Aorta (tissue), 5 donors: ENCODE data around the gene NFATC1. TPM values are rescaled to one million over a fixed set of nuclear protein-coding genes. Genes with fewer than 3 reads are reported as not detected.
A peak's percentile ranks its signal among the peaks of the same experiment; 100 is the strongest.
"Not testable (repeated sequence)": the region's sequence is repeated elsewhere in the genome, so short reads cannot be mapped to it uniquely, and the experiment has no call there.

Experiments used
- ATAC-seq: fragments of 200-7000 bp; cut with Tn5 transposase; one replicate; pipeline ENCODE4 v1.9.1; 2022; ENCODE audit warnings: moderate library complexity; ENCODE audit not compliant: low FRiP score
- DNase-seq, 2 donors: peaks; one replicate each; pipeline ENCODE4 v3.0.0-alpha.2; 2020
- H3K27ac ChIP-seq, 2 donors: one replicate each; pipeline ENCODE4 v1.5.1; 2013; ENCODE audit warnings: low read length in 2 of 2, mild to moderate bottlenecking in 2 of 2, moderate library complexity in 2 of 2, control low read depth in 1 of 2, inconsistent platforms in 1 of 2, low read depth in 1 of 2
- H3K27me3 ChIP-seq, 2 donors: one replicate each; pipeline ENCODE4 v1.6.1; 2013; ENCODE audit warnings: control low read depth in 1 of 2, low read length in 1 of 2, mild to moderate bottlenecking in 1 of 2, moderate library complexity in 1 of 2; ENCODE audit not compliant: insufficient read depth in 2 of 2, control insufficient read depth in 1 of 2
- H3K36me3 ChIP-seq, 2 donors: one replicate each; pipeline ENCODE4 v1.6.1; 2013; ENCODE audit warnings: control low read depth in 1 of 2, low read length in 1 of 2, mild to moderate bottlenecking in 1 of 2; ENCODE audit not compliant: insufficient read depth in 2 of 2, control insufficient read depth in 1 of 2
- H3K4me1 ChIP-seq, 2 donors: one replicate each; pipeline ENCODE4 v1.6.1; 2013; ENCODE audit warnings: low read length in 2 of 2, control low read depth in 1 of 2, mild to moderate bottlenecking in 1 of 2, moderate library complexity in 1 of 2; ENCODE audit not compliant: insufficient read depth in 2 of 2, control insufficient read depth in 1 of 2
- H3K4me3 ChIP-seq, 2 donors: one replicate each; pipeline ENCODE4 v1.5.1; 2013; ENCODE audit warnings: low read length in 2 of 2, control low read depth in 1 of 2, mild to moderate bottlenecking in 1 of 2
- H3K9me3 ChIP-seq: one replicate; pipeline ENCODE4 v1.6.1; 2013; ENCODE audit warnings: mild to moderate bottlenecking, low read length; ENCODE audit not compliant: control insufficient read depth
- WGBS, 2 donors: extraction: QIAGEN DNeasy Blood & Tissue Kit; methylation state at CpG; one replicate each; pipeline ENCODE4 v1.1.7; 2013; 5-methylcytosine and 5-hydroxymethylcytosine counted together
- intact Hi-C, 2 donors: fragments of 100-400 bp; cut with DNase I; formaldehyde crosslinking; loops; one replicate each; pipeline versions ENCODE4 v1.14.2 to v1.15.0; 2022
- polyA plus RNA-seq, 2 donors: library from polyadenylated mRNA; stranded (reverse); fragments of 200-250 nt; gene quantifications; one replicate each; pipeline ENCODE4 v1.2.3, GENCODE V29; 2013
- total RNA-seq, 2 donors: library from RNA; stranded (reverse); fragmentation: NEBNext Ultra II Directional; extraction: Animal tissue kit (Norgen Biotek cat#: 25700); gene quantifications; one replicate each; pipeline ENCODE4 v1.2.1, GENCODE V29; 2021
- donor health status: healthy with polysubstance abuse.
- donor health status: Bipolar disorder and iron deficiency.
- donor health status: DM: no; HTN: no; CAD: no.
- donor health status: DM: no; HTN: no; CAD: no.
- donor health status: DM: yes; HTN: yes; CAD: no.

Gene NFATC1
- total and polyA plus RNA-seq, 4 donors, result 2.0 to 39.2 (median 22.2) TPM

DNA sequence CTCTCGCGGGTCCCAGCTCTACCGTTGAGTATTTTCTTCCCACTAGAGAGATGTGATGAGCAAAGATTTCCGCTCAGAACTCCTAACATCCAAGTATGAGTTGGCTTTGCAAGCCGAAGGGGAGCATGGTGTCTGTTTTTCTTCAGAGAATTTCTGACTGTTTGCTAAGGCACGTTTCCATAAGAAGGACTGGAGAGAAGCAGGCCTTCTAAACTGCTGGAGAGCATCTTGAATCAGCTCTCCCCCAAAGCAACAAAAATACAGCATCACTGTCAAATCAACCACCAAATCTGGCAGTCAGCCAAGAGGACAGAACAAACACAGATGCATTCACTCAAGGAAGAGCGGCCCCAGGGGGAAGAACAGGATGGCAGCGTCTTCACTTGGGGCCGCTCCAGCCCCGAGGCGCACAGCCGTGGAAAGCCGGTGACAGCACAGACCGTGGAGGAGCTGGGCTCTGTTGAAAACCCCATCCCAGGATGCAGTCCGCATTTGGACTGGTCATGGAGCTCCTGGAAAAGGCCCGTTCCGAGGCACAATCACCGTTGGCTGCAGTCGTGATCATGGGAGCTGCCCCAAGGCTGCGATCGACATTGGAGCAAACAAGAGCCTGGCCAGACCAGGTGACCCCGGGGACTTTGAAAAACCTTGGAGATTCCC lies 101.4 kb downstream of the NFATC1 start:
- Histone ChIP-seq H3K4me1 (no peaks in the 10 kb centered on the region), H3K4me3 (no peak overlapping the region), H3K9me3 (no peaks in the 10 kb centered on the region), H3K36me3 (no peaks in the 10 kb centered on the region), H3K27me3 (no peaks in the 10 kb centered on the region), H3K27ac (no peak overlapping the region)
- DNase-seq (peak; percentile 33 to 51), ATAC-seq (no peak)
- 84 to 87% methylated on average over 22 of the region's 22 CpGs for WGBS, 2 donors
- intact Hi-C loops, result no loop called here

GRCh38 chr18:79497638-79498081 lies 101.9 kb downstream of the NFATC1 start:
- ATAC-seq (no peak), DNase-seq (no peak)
- Histone ChIP-seq H3K4me3 (no peak overlapping the region), H3K27me3 (no peaks in the 10 kb centered on the region), H3K36me3 (no peaks in the 10 kb centered on the region), H3K27ac (no peak overlapping the region), H3K9me3 (no peaks in the 10 kb centered on the region), H3K4me1 (no peaks in the 10 kb centered on the region)
- whole genome bisulfite sequencing, 2 donors, result 89 to 94% methylated on average over 4 of the region's 4 CpGs
- intact Hi-C loops, result no loop called here

DNA sequence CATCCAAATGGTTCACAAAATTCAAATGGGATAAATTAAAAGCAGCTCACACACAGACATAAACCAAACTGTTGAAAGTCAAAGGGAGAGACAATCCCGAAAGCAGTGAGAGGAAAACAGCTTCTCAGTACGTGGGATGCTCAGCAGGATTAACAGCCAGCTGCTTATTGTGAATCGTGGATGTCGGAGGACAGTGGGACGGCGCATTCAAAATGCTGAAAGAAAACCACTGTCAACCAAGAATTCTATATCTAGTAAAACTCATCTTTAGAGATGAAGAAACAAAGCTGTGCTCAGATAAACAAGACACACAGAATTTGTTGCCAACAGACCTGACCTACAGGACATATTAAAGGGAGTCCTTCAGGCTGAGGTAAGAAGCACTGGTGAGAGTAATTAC lies 102.9 kb downstream of the NFATC1 start:
- no peaks in the 10 kb centered on the region for H3K9me3 ChIP-seq
- intact Hi-C loops, result no loop called here
- DNase-seq (peak in 1 of 2 donors; percentile 9), ATAC-seq (no peak)
- H3K36me3 ChIP-seq, result no peaks in the 10 kb centered on the region
- no peak overlapping the region for H3K27ac ChIP-seq
- WGBS, 2 donors, result 96 to 97% methylated on average over 6 of the region's 6 CpGs
- H3K4me1 ChIP-seq, result no peaks in the 10 kb centered on the region
- no peak overlapping the region for H3K4me3 ChIP-seq
- no peaks in the 10 kb centered on the region for H3K27me3 ChIP-seq

GRCh38 chr18:79501006-79501405 lies 105.3 kb downstream of the NFATC1 start:
- intact Hi-C loops, result no loop called here

DNA sequence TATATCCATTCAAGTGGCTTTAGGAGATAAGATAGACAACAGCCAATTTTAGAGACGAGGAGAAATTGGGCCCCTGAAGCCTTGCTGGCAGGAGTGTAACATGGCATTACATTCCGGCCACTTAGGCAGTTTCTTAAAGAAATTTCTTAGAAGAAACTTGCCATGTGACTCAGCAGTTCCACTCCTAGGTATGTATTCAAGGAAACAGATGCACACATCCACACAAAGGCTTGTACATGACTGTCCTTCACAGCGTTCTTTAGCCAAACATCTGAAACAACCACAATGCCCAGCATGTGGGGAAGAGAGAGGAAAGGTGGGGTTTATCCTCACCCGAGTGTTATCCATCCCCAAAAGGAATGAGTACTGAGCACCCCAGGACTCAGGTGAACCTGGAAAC lies 107.1 kb downstream of the NFATC1 start:
- Histone ChIP-seq H3K27ac (no peak overlapping the region), H3K36me3 (no peaks in the 10 kb centered on the region), H3K9me3 (no peaks in the 10 kb centered on the region), H3K4me1 (no peaks in the 10 kb centered on the region), H3K4me3 (no peak overlapping the region), H3K27me3 (no peaks in the 10 kb centered on the region)
- intact Hi-C loops, result no loop called here
- WGBS, 2 donors, result 85 to 87% methylated on average over 4 of the region's 4 CpGs
- ATAC-seq, result no peak
- DNase-seq, result no peak

More at GRCh38 chr18:79501006-79501405, 105.3 kb downstream of the NFATC1 start:
- Histone ChIP-seq H3K36me3 (no peaks in the 10 kb centered on the region), H3K9me3 (no peaks in the 10 kb centered on the region), H3K4me3 (no peak overlapping the region), H3K27ac (no peak overlapping the region), H3K27me3 (no peaks in the 10 kb centered on the region), H3K4me1 (no peaks in the 10 kb centered on the region)
- ATAC-seq (no peak), DNase-seq (no peak)
- 94 to 96% methylated on average over 4 of the region's 4 CpGs for WGBS, 2 donors

DNA sequence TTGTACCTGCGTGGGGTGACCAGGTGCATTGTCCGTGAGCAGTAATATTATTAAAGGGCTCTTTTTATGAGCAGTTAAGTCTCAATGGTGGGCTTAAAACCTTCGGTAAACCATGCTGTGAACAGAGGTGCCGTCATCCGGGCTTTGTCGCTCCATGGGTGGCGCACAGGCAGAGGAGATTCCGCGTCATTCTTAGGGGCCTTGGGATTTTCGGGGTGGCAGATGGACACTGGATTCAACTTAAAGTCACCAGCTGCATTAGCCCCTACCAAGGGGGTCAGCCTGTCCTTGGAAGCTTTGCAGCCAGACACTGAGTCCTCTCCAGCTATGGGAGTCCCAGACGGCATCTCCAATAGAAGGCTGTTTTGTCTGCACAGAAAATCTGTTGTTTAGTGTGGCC lies 107.7 kb downstream of the NFATC1 start:
- peak; percentile 12 to 35 for DNase-seq
- Histone ChIP-seq H3K27ac (no peak overlapping the region), H3K4me3 (no peak overlapping the region), H3K27me3 (no peaks in the 10 kb centered on the region), H3K4me1 (no peaks in the 10 kb centered on the region), H3K9me3 (no peaks in the 10 kb centered on the region), H3K36me3 (no peaks in the 10 kb centered on the region)
- ATAC-seq, result no peak
- WGBS, 2 donors, result 98% methylated on average over 11 of the region's 11 CpGs
- intact Hi-C loops, result no loop called here

DNA sequence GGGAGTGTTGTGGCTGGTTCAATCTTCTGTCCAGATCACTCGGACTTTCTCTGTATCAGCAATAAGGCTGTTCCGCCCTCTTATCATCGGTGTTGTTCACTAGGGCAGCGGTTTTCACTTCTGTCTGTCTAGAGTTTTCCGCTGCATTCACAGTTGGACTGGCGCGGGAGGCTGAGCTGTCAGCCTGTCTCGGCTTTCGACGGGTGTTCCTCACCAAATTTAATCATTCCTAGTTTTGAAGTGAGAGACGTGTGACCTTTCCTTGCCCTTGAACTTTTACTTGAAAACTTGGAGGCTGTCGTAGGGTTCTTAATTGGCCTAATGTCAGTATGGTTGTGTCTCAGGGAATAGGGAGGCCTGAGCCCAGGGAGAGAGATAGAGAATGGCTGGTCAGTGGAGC lies 108.3 kb downstream of the NFATC1 start:
- Histone ChIP-seq H3K27me3 (no peaks in the 10 kb centered on the region), H3K27ac (no peak overlapping the region), H3K36me3 (no peaks in the 10 kb centered on the region), H3K4me3 (no peak overlapping the region), H3K4me1 (no peaks in the 10 kb centered on the region), H3K9me3 (no peaks in the 10 kb centered on the region)
- DNase-seq, result peak; percentile 12 to 19
- no peak for ATAC-seq
- 92 to 99% methylated on average over 12 of the region's 12 CpGs for WGBS, 2 donors
- intact Hi-C loops, result no loop called here

DNA sequence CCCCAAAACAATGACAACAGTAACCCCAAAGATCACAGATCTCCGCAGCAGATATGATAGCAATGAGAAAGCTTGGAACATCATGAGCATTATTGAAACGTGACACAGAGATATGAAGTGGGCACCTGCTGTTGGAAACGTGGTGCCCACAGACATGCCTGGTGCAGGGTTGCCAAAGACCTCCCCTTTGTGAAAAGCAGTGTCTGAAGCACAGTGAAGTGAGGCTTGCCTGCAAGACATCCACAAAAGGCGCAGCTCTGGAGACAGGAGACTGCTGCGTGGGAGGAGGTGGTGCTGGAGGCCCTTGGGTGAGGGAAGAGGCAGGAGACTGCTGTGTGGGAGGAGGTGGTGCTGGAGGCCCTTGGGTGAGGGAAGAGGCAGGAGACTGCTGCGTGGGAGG lies 108.8 kb downstream of the NFATC1 start:
- 75 to 91% methylated on average over 5 of the region's 6 CpGs for WGBS, 2 donors

GRCh38 chr18:79505465-79505864 lies 109.7 kb downstream of the NFATC1 start:
- H3K9me3 ChIP-seq, H3K27ac ChIP-seq, H3K4me3 ChIP-seq, H3K36me3 ChIP-seq, H3K27me3 ChIP-seq, H3K4me1 ChIP-seq, ATAC-seq: not testable (repeated sequence)
- 99 to 100% methylated on average over 2 to 3 of the region's 3 CpGs for WGBS, 2 donors
- DNase-seq, result peak in 1 of 2 donors; percentile 19
- intact Hi-C loops, result loop anchor here (5.0 kb wide), 2 partner anchors 72 to 103 kb away; no protein-coding TSS in a partner anchor

More for the DNA sequence above, 108.8 kb downstream of the NFATC1 start:
- peak in 1 of 2 donors; percentile 21 for DNase-seq
- ATAC-seq, intact Hi-C loops, H3K27me3 ChIP-seq, H3K4me3 ChIP-seq, H3K4me1 ChIP-seq, H3K9me3 ChIP-seq, H3K27ac ChIP-seq, H3K36me3 ChIP-seq: not testable (repeated sequence)
